A673 (cell line): Measurements from ENCODE around the gene CCDC106. TPM values are rescaled to one million over a fixed set of nuclear protein-coding genes. Genes with fewer than 3 reads are reported as not detected.
A peak's percentile ranks its signal among the peaks of the same experiment; 100 is the strongest.

Experiments
- BruUV-seq: library from RNA; stranded (reverse); fragments of 400-500 nt; replicated peaks from 2 replicates; lab custom pipeline; 2021; lab: Mats Ljungman, UMichigan
- CTCF ChIA-PET: fragments of 300-600 bp; sonication (Branson Sonifier 250); formaldehyde crosslinking; loops from one replicate; lab custom pipeline; 2022; ENCODE audit warnings: antibody characterized with exemption; lab: Charles Lee
- POLR2A ChIA-PET: fragments of 300-600 bp; sonication (Branson Sonifier 250); formaldehyde crosslinking; loops from one replicate; lab custom pipeline; 2022; ENCODE audit warnings: antibody characterized with exemption; ENCODE audit not compliant: low non-redundant PET; lab: Charles Lee
- DNase-seq: peaks from one replicate; pipeline ENCODE4 v3.0.0-alpha.2; 2015; ENCODE audit warnings: low spot score
- H3K27ac ChIP-seq: fragments of 200-600 bp; sonication (generic); 2 replicates; pipeline ENCODE4 v1.5.1; 2016; ENCODE audit warnings: mixed run types, low read depth, mild to moderate bottlenecking, mixed read lengths, antibody characterized with exemption, low read length; ENCODE audit not compliant: poor library complexity, severe bottlenecking
- H3K27me3 ChIP-seq: fragments of 200-600 bp; sonication (generic); replicated peaks from 2 replicates; pipeline ENCODE4 v1.6.1; 2017; ENCODE audit warnings: mixed run types, low read depth, mild to moderate bottlenecking, mixed read lengths, antibody characterized with exemption, low read length; ENCODE audit not compliant: insufficient read depth, poor library complexity
- H3K36me3 ChIP-seq: fragments of 200-600 bp; sonication (generic); 2 replicates; pipeline ENCODE4 v1.6.1; 2016; ENCODE audit warnings: mixed run types, mild to moderate bottlenecking, mixed read lengths, antibody characterized with exemption, low read length; ENCODE audit not compliant: insufficient read depth, poor library complexity, severe bottlenecking
- H3K4me1 ChIP-seq: fragments of 200-600 bp; sonication (generic); 2 replicates; pipeline ENCODE4 v1.6.1; 2017; ENCODE audit warnings: mixed run types, mild to moderate bottlenecking, mixed read lengths, antibody characterized with exemption, low read length; ENCODE audit not compliant: insufficient read depth, poor library complexity, severe bottlenecking
- H3K4me3 ChIP-seq: fragments of 200-600 bp; sonication (generic); 2 replicates; pipeline ENCODE4 v1.5.1; 2016; ENCODE audit warnings: low read depth, mixed run types, mild to moderate bottlenecking, mixed read lengths, low read length; ENCODE audit not compliant: poor library complexity, severe bottlenecking
- H3K9me3 ChIP-seq: fragments of 200-600 bp; sonication (generic); 2 replicates; pipeline ENCODE4 v1.6.1; 2016; ENCODE audit warnings: mixed run types, low read depth, mild to moderate bottlenecking, mixed read lengths, antibody characterized with exemption, low read length; ENCODE audit not compliant: poor library complexity, severe bottlenecking
- CTCF ChIP-seq: fragments of 300-800, 200-600 bp; sonication (generic); conservative IDR thresholded peaks from 2 replicates; pipeline ENCODE4 v1.5.1; 2017; ENCODE audit warnings: low read depth, mild to moderate bottlenecking, antibody characterized with exemption, low read length, moderate library complexity, mixed read lengths
- EZH2 ChIP-seq: fragments of 200-600 bp; sonication (generic); IDR thresholded peaks from 2 replicates; pipeline ENCODE4 v1.6.1; 2017; ENCODE audit warnings: borderline replicate concordance, low read depth, mild to moderate bottlenecking, mixed read lengths, antibody characterized with exemption, low read length; ENCODE audit not compliant: poor library complexity, severe bottlenecking
- intact Hi-C: fragments of 100-400 bp; cut with micrococcal nuclease; formaldehyde crosslinking; loops from one replicate; pipeline ENCODE4 v1.10.0; 2022; ENCODE audit not compliant: unreplicated experiment
- total RNA-seq: library from RNA; stranded (reverse); gene quantifications from 2 replicates; pipeline ENCODE4 v1.2.3, GENCODE V29; 2021

The CCDC106 gene
- total RNA-seq, 1 experiment from 2014 or later, result 41.5 TPM

GRCh38 chr19:55645512-55645881 is 2.5 kb upstream of the CCDC106 start:
- Histone ChIP-seq H3K4me3 (no peak overlapping the region), H3K4me1 (peaks cover 33% of the 10 kb centered on the region), H3K36me3 (peaks cover 14% of the 10 kb centered on the region), H3K27me3 (no peaks in the 10 kb centered on the region), H3K9me3 (no peaks in the 10 kb centered on the region), H3K27ac (no peak overlapping the region)
- ChIA-PET CTCF (no interaction called here), POLR2A (no interaction called here)
- no peak for TF ChIP-seq EZH2
- intact Hi-C loops, result no loop called here
- DNase-seq, result no peak
- TSS peak; percentile 24 for BruUV-seq

- DNase-seq, result no peak
- no peak for TF ChIP-seq CTCF
- no peak for TF ChIP-seq EZH2
- H3K4me3 ChIP-seq, result peak overlapping the region; percentile 93
- no peaks in the 10 kb centered on the region for H3K27me3 ChIP-seq
- peak overlapping the region; percentile 98 for H3K27ac ChIP-seq
- CTCF ChIA-PET, result interaction anchor here (0.8 to 1.0 kb wide), 2 partner anchors 14 to 23 kb away, joined by 3 read pairs; partner anchors contain the start of gene ZNF784
- BruUV-seq, result no TSS peak
- H3K9me3 ChIP-seq, result no peaks in the 10 kb centered on the region
- POLR2A ChIA-PET, result no interaction called here
- H3K4me1 ChIP-seq, result peaks cover 32% of the 10 kb centered on the region
- intact Hi-C loops, result no loop called here
- H3K36me3 ChIP-seq, result peaks cover 23% of the 10 kb centered on the region
These were observed 902 bp upstream of the CCDC106 start for GRCh38 chr19:55646889-55647731.

GRCh38 chr19:55648585-55649267 is 714 bp downstream of the CCDC106 start:
- no peak for DNase-seq
- POLR2A ChIA-PET, result no interaction called here
- intact Hi-C loops, result no loop called here

More at GRCh38 chr19:55648585-55649267, 714 bp downstream of the CCDC106 start:
- Histone ChIP-seq H3K36me3 (peaks cover 27% of the 10 kb centered on the region), H3K4me1 (peaks cover 24% of the 10 kb centered on the region), H3K9me3 (no peaks in the 10 kb centered on the region), H3K27me3 (no peaks in the 10 kb centered on the region), H3K27ac (peak overlapping the region; percentile 98), H3K4me3 (peak overlapping the region; percentile 93)
- TF ChIP-seq CTCF, result no peak
- TF ChIP-seq EZH2, result no peak
- CTCF ChIA-PET, result no interaction called here
- no TSS peak for BruUV-seq
